Activated CD8-positive, alpha-beta T cell treated with anti-CD3 and anti-CD28 coated beads, Interleukin-2, amount 10 ng/mL, durations not matched to agents 7 days and 5 days (primary cell): Measurements from ENCODE around the gene TMEM176B. TPM values are rescaled to one million over a fixed set of nuclear protein-coding genes. Genes with fewer than 3 reads are reported as not detected.

ENCODE experiments used
- ATAC-seq: fragments of 150-1000 bp; cut with Tn5 transposase; one replicate; pipeline ENCODE4 v1.10.0; 2021; ENCODE audit warnings: moderate library complexity
- CTCF ChIA-PET: fragments of 350-600 bp; sonication (Branson Sonifier 250); formaldehyde crosslinking; loops from one replicate; lab custom pipeline; 2021; ENCODE audit warnings: antibody characterized with exemption; lab: Charles Lee
- POLR2A ChIA-PET: fragments of 350-600 bp; sonication (Branson Sonifier 250); formaldehyde crosslinking; loops from one replicate; lab custom pipeline; 2021; ENCODE audit warnings: antibody characterized with exemption; lab: Charles Lee
- DNase-seq: peaks from one replicate; pipeline ENCODE4 v3.0.0-alpha.2; 2020
- H3K27ac Mint-ChIP-seq: one replicate; pipeline ENCODE4 v1.8.0; 2021; ENCODE audit warnings: mild to moderate bottlenecking, mixed read lengths
- H3K27me3 Mint-ChIP-seq: one replicate; pipeline ENCODE4 v1.8.0; 2021; ENCODE audit warnings: low read depth, mixed read lengths
- H3K36me3 Mint-ChIP-seq: one replicate; pipeline ENCODE4 v1.8.0; 2021; ENCODE audit warnings: low read depth, mixed read lengths
- H3K4me1 Mint-ChIP-seq: one replicate; pipeline ENCODE4 v1.8.0; 2021; ENCODE audit warnings: low read depth, mixed read lengths
- H3K4me3 Mint-ChIP-seq: one replicate; pipeline ENCODE4 v1.8.0; 2021; ENCODE audit warnings: mild to moderate bottlenecking, mixed read lengths
- H3K9me3 Mint-ChIP-seq: one replicate; pipeline ENCODE4 v1.8.0; 2022; ENCODE audit warnings: mixed read lengths; ENCODE audit not compliant: insufficient read depth
- total RNA-seq, 2 experiments: library from RNA; stranded (reverse); gene quantifications; one replicate each; pipeline ENCODE4 v1.2.3, GENCODE V29; 2021

TMEM176B gene
- total RNA-seq, 2 experiments from 2014 or later = not detected

DNA sequence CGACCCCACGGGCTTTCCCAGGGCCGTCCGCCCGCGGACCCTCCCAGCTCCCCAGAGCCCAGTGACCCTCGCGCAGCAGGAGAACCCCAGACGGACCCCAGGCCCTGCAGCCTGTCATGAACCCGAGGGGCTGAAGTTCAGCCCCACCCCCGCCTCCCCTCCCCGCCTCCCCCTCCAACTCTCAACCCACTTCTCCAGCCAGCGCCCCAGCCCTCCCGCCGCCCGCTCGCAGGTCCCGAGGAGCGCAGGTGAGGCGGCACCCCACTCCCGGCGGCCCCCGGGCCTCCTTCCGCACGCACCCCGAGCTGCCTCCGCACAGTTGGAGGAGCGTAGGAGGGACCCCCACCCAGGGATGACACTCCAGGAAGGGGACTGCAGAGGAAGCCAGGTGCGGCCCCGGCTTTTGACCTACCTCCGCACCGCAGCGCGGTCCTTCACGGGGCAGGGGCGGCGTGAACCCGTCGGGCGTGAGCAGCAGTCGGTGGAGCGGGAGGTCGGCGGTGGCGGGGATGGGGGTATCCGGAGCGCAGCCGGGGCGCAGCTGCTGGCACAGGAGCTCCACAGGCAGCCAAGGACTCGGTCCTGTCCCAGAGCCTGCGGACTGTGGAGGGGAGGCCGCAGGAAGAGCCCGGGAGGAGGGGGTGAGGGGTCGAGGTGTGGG is 547 bp upstream of the TMEM176B start, which contains the start of gene TMEM176A:
Gene TMEM176A, plus strand, starts transcription at position 189 of the 661 bp plus-strand sequence. CDS start 782 bp downstream, outside the sequence.
- ChIA-PET CTCF (no interaction called here), POLR2A (interaction anchor here (0.6 kb wide), 1 partner anchor 540 kb away, joined by 3 read pairs; no protein-coding TSS in a partner anchor)
- Mint-ChIP-seq H3K27ac (no peak within 1 kb of the TSS), H3K36me3 (no peaks in the 10 kb centered on the region), H3K4me1 (peaks cover 8% of the 10 kb centered on the region), H3K27me3 (peaks cover 55% of the 10 kb centered on the region), H3K4me3 (no peak within 1 kb of the TSS), H3K9me3 (no peaks in the 10 kb centered on the region)
- DNase-seq (no peak), ATAC-seq (peak; percentile 42)

DNA sequence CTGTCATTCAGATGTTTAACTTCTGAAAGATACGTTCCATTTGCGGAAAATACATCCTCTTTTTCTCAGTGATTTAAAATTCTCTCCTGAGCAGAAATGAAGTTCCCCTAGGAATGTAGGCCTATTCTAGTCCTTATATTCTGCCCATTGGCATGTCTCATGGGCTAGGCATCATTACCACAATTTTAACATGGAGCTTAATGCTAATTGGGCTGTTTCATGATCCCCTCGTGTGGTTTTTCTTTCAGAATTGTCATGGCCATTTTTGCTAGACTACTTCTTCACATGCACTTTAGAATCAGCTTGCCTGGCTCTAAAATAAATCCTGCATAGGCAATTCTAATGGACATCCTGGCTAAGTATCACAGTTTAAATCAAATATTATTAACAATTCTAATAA is 1.0 kb downstream of the TMEM176B start:
- Mint-ChIP-seq H3K4me1 (peaks cover 8% of the 10 kb centered on the region), H3K27me3 (peaks cover 51% of the 10 kb centered on the region), H3K36me3 (no peaks in the 10 kb centered on the region), H3K4me3 (no peak overlapping the region), H3K9me3 (no peaks in the 10 kb centered on the region), H3K27ac (no peak overlapping the region)
- DNase-seq = no peak
- POLR2A ChIA-PET = no interaction called here
- CTCF ChIA-PET = interaction anchor here (1.2 to 1.3 kb wide), 2 partner anchors 21 to 99 kb away, joined by 3 to 5 read pairs; no protein-coding TSS in a partner anchor
- ATAC-seq = no peak

DNA sequence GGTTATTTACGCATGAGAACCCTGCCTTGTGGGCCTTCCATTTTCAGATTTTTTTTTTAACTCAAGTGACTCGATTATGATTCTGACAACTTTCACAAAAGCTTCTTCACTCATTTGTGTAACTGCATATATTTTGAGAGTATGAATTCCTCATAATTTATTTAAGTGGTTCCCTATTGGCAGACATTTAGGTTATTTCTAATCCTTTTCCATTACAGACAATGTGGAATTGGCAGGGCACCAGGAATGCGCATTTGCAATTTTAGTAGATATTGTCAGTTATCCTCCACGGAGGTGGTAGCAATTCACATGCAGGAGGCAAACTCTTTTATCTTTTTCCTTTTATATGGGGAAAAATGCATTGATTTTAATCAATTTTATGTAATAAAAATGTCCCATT is 2.5 kb downstream of the TMEM176B start:
- no peaks in the 10 kb centered on the region for H3K9me3 Mint-ChIP-seq
- no peak overlapping the region for H3K4me3 Mint-ChIP-seq
- no peak for ATAC-seq
- peaks cover 8% of the 10 kb centered on the region for H3K4me1 Mint-ChIP-seq
- no peak overlapping the region for H3K27ac Mint-ChIP-seq
- CTCF ChIA-PET = no interaction called here
- DNase-seq = no peak
- POLR2A ChIA-PET = no interaction called here
- no peaks in the 10 kb centered on the region for H3K36me3 Mint-ChIP-seq
- H3K27me3 Mint-ChIP-seq = peaks cover 51% of the 10 kb centered on the region

DNA sequence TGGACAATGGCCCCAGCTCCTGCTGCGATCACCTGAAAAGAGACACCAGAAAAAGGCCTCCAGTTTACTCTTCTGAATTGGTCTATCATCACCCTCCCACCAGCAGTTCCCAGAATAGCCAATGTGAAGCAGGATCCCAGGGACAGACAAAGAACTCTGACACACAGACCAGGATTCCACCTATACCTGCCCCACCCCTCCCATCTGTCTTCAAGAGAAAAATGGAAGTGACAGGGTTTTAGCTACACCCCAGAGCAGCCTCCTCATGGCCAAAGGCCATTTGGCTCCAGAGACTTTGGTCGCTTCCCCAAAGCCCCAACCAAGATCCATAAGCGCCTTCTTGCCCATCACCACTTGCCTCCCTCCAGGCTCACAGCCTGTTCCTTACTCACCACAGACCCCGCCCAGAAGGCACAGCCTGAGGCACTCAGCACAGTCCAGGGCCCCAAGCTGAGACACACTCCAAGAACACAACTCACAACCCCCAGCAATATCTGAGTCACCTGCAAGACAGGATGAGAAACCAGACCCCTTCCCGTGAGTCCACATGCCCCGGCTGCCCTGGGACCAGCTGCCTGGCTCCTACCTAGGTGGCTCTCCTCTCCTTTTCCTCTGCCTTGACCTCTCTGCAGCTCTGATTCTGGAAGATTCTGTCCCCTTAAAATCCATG is 6.5 kb downstream of the TMEM176B start:
- Mint-ChIP-seq H3K9me3 (no peaks in the 10 kb centered on the region), H3K4me1 (no peaks in the 10 kb centered on the region), H3K4me3 (no peak overlapping the region), H3K27me3 (peaks cover 20% of the 10 kb centered on the region), H3K36me3 (no peaks in the 10 kb centered on the region), H3K27ac (no peak overlapping the region)
- DNase-seq (no peak), ATAC-seq (no peak)
- ChIA-PET CTCF (interaction anchor here (1.2 to 3.1 kb wide), 4 partner anchors 15 to 104 kb away, joined by 3 to 14 read pairs (median 4); no protein-coding TSS in a partner anchor), POLR2A (no interaction called here)

DNA sequence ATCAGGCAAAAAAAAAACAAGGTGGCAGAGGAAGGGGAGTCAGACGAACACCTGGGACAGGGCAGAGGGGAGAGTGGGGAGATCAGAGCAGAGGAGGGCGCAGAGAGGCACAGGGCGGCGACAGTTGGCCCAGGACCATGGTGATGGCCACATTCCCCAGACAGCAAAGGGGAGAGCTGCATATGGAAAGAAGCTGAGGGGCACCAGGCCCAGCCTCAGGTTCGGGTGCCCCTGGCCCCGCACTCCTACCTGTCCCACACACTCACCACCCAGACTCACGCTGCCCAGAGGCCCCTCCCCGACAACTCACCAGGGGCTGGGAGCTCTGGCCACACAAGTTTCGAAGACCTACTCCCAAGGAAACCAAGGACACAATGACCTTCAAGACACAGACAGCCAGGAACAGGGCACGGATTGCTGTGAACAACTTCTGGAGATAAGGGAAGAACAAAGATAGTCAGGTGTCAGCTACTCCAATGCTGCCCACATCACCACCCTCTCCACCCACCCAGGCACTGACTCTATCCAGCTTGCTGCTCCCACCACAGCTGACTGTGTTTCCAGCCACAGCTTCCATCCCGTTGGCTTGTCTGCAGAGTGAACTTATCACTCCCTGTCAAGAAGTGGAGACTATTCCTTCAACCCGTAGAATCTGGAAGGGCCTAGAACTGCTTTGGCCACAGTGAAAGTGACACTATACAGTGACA is 8.3 kb downstream of the TMEM176B start:
- ChIA-PET POLR2A (interaction anchor here (0.6 kb wide), 2 partner anchors 187 to 272 kb away, joined by 3 to 4 read pairs; no protein-coding TSS in a partner anchor), CTCF (interaction anchor here (0.7 to 3.1 kb wide), 3 partner anchors 11 to 15 kb away, joined by 3 to 14 read pairs (median 3); no protein-coding TSS in a partner anchor)
- no peak for ATAC-seq
- Mint-ChIP-seq H3K36me3 (no peaks in the 10 kb centered on the region), H3K9me3 (no peaks in the 10 kb centered on the region), H3K27me3 (peaks cover 9% of the 10 kb centered on the region), H3K27ac (no peak overlapping the region), H3K4me1 (no peaks in the 10 kb centered on the region), H3K4me3 (no peak overlapping the region)
- no peak for DNase-seq

DNA sequence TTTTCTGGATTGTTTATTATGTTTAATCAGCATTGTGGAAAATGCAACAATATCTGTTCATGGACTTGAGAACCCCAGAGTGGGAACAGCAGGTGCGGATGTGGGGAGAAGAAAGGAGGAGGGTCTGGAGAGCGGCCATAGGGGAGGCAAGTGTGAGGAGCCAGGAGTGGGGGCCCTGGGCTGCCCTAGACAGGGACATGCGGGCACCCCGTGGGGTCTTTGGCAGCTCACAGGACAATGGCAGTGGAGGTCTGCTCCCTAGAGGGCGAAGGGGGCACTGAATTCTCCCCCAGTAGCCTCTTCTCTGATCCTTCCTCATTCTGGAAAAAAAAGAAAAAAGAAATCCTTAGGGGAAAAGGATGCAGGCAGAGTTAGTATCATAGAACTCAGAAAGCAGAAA is 8.9 kb downstream of the TMEM176B start:
- peaks cover 10% of the 10 kb centered on the region for H3K27me3 Mint-ChIP-seq
- no peaks in the 10 kb centered on the region for H3K9me3 Mint-ChIP-seq
- no peaks in the 10 kb centered on the region for H3K4me1 Mint-ChIP-seq
- H3K36me3 Mint-ChIP-seq = no peaks in the 10 kb centered on the region
- H3K4me3 Mint-ChIP-seq = no peak overlapping the region
- CTCF ChIA-PET = interaction anchor here (3.1 kb wide), 1 partner anchor 13 kb away, joined by 14 read pairs; no protein-coding TSS in a partner anchor
- ATAC-seq (no peak), DNase-seq (no peak)
- POLR2A ChIA-PET = interaction anchor here (0.6 kb wide), 1 partner anchor 272 kb away, joined by 3 read pairs; no protein-coding TSS in a partner anchor
- no peak overlapping the region for H3K27ac Mint-ChIP-seq

DNA sequence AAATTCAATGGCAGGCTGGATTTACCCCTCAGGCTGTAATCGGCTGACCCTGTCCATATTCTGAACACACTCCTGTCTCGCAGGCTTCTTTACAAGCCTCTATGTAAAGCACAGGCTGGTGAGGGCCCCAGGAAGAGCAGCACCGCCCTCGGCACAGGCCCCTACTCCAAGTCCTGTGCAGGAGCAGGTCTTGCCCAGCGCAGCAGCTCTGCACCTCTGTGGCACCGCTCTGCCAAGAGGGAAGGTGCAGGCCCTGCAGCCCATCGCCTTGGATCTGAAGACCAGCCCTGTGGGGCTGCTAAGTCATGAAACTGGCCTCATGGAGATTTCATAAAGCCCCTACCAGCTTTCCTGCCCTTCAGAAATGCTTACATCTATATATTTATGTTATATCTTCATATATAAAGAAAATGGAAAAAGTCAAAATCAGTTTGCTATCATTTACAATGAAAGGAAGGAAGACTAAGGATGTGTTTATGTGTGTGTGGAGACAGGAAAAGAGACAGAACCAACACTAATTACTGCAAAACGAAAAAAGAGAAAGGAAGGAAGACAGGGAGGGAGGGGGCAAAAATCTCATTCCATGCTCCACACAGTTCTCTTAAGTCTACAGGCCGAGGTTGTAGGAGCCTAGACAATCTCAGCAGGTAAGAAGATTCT is 9.6 kb downstream of the TMEM176B start:
- POLR2A ChIA-PET = no interaction called here
- DNase-seq (no peak), ATAC-seq (no peak)
- CTCF ChIA-PET = no interaction called here
- peaks cover 8% of the 10 kb centered on the region for H3K27me3 Mint-ChIP-seq
- H3K27ac Mint-ChIP-seq = no peak overlapping the region
- no peak overlapping the region for H3K4me3 Mint-ChIP-seq
- no peaks in the 10 kb centered on the region for H3K4me1 Mint-ChIP-seq
- H3K9me3 Mint-ChIP-seq = no peaks in the 10 kb centered on the region
- H3K36me3 Mint-ChIP-seq = no peaks in the 10 kb centered on the region

DNA sequence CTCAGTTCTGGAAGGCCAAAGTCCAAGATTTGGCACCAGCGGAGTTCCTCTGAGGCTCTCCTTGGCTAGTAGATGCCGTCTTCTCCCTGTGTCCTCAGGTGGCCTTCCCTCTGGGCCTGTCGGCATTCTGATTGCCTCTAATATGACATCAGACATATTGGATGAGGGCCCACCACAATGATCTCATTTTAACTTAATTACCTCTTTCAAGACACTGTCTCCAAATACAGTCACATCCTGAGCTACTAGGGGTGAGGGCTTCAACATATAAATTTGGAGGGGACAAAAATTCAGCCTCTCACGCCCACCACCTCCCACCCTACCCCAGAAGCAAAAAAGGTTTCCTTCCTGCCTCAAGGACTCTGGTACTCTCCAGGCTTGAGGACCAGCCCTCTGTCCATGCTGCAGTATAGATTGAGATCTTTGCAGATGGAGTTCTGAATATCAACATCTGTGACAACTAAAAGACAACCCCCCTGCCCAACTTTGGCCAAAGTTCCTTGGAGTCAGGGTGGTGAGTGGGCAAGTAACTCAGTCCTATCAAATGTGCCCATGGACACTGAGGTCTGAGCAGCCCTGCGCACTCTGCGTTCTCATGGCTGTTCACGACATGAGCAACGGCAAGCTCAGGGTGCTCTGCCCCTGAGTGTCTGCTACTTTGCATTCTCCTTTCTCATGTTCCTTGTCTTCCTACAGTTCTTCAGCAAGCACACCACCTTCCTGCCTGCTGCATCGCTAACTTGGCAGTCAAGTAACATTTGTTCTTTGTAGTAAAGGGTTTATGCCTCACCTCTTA is 11.5 kb downstream of the TMEM176B start:
- CTCF ChIA-PET = interaction anchor here (1.1 to 1.2 kb wide), 3 partner anchors 10 to 322 kb away, joined by 3 to 4 read pairs (median 3); no protein-coding TSS in a partner anchor
- Mint-ChIP-seq H3K4me3 (no peak overlapping the region), H3K36me3 (no peaks in the 10 kb centered on the region), H3K27ac (no peak overlapping the region), H3K4me1 (no peaks in the 10 kb centered on the region), H3K9me3 (no peaks in the 10 kb centered on the region), H3K27me3 (peaks cover 21% of the 10 kb centered on the region)
- POLR2A ChIA-PET = no interaction called here
- no peak for DNase-seq
- no peak for ATAC-seq

DNA sequence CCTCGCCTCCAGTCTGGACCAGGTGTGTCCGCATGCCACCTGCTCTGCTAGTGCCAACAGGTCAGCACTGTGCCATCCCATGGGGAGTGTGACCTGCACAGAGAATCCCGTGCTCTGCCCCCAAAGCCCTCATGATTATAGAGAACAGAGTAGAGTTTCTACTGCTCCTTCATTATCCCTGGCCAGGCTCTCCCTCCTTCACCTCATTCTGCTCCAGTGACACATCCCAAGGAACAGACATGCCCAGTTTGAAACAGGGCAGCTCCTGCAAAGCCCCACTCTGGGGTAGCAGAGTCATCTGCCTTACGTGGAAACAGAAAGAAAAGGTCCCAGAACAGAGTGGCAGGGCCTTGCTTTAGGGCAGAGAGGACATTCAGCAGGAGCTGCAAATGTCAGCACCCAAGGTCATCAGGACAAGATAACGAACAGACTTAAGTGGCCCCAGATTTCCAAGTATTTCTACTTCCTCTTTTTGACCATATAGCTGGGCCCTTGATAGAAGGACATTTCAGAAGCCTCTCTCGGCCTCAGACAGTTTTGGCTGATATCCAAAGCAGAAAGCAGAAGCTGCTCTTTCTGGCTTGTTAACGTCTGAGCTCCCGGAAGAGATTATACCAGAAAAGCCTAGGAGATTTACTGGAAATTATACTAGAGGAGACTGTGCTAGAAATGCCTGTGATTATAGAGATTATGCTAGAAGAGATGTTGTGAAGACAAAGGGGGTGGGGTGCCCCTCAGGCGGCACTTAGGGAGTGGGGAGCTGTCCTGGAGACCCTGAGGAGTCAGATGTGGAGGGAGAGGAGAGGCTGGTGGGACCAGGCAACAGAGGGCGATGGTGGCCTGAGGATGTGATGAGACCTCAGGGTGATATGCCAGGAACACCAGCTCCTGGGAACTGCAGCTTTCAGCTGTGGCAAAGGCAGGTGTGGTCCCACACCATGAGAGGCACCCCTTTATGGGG is 12.6 kb downstream of the TMEM176B start:
- DNase-seq (no peak), ATAC-seq (no peak)
- Mint-ChIP-seq H3K9me3 (no peaks in the 10 kb centered on the region), H3K27ac (no peak overlapping the region), H3K4me3 (no peak overlapping the region), H3K27me3 (peaks cover 24% of the 10 kb centered on the region), H3K4me1 (no peaks in the 10 kb centered on the region), H3K36me3 (no peaks in the 10 kb centered on the region)
- ChIA-PET POLR2A (interaction anchor here (0.6 kb wide), 1 partner anchor 91 kb away, joined by 3 read pairs; no protein-coding TSS in a partner anchor), CTCF (interaction anchor here (0.5 to 1.4 kb wide), 6 partner anchors 9 to 431 kb away, joined by 3 to 8 read pairs (median 3); no protein-coding TSS in a partner anchor)

DNA sequence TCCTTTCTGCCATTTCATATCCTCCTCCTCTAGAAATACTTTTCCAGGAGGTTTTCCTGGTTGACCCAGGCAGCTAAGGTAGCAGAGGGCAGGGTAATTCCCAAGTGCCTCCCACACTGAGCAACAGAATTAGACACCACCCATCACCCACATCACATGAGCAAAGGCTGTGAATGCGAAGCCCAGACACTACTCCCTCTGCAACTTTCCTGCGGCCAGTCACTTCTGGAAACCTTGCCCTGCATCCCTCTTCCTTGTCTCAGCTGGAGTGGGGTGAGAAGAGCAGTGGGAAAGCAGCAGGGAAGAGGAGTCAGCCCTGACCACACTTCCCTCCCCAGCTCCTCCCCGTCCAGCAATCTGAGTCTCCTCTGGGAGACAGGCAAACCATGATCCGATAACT is 15.2 kb downstream of the TMEM176B start:
- no peaks in the 10 kb centered on the region for H3K4me1 Mint-ChIP-seq
- no peak for ATAC-seq
- DNase-seq = no peak
- H3K9me3 Mint-ChIP-seq = no peaks in the 10 kb centered on the region
- CTCF ChIA-PET = interaction anchor here (1.5 kb wide), 1 partner anchor 8 kb away, joined by 3 read pairs; no protein-coding TSS in a partner anchor
- peaks cover 32% of the 10 kb centered on the region for H3K27me3 Mint-ChIP-seq
- no peaks in the 10 kb centered on the region for H3K36me3 Mint-ChIP-seq
- H3K4me3 Mint-ChIP-seq = no peak overlapping the region
- no peak overlapping the region for H3K27ac Mint-ChIP-seq
- POLR2A ChIA-PET = no interaction called here
